ENCODE measurements around the gene DUSP28. TPM values are rescaled to one million over a fixed set of nuclear protein-coding genes. Genes with fewer than 3 reads are reported as not detected.

DUSP28 gene
- total RNA-seq, 2 donors from 2014 or later = 1.4 to 2.8 TPM

DNA sequence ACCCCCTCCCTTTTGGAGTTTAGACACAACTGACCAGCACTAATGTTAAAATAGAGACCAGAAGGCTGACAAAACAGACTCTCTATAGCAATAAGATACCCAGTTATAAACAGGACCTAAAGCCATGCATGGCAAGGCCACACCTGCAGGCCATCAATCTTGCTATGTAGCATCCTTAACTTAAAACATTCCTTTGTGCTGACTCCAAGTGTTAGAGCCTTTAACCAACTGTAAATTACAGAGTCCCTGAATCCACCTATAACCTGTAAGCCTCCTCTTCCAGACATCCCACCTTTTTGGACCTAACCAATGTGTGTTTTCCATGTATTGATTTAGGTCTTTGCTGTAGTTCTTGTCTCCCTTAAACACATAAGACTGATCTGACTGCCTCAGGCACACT is 20.3 kb upstream of the DUSP28 start:
- Histone ChIP-seq H3K27me3 (ENCODE audit: control insufficient read depth, insufficient read depth, low read length, poor library complexity, severe bottlenecking) (no peaks in the 10 kb centered on the region), H3K36me3 (ENCODE audit: control insufficient read depth, insufficient read depth, low read length) (peaks cover 23% of the 10 kb centered on the region), H3K27ac (ENCODE audit: low read depth, low read length) (no peak overlapping the region), H3K4me1 (ENCODE audit: control insufficient read depth, insufficient read depth, low read length) (peaks cover 3% of the 10 kb centered on the region), H3K4me3 (ENCODE audit: low read length) (no peak overlapping the region), H3K9ac (ENCODE audit: extremely low read depth, low read length, poor library complexity, severe bottlenecking) (no peak overlapping the region), H3K9me3 (ENCODE audit: control insufficient read depth, low read length) (peaks cover 33% of the 10 kb centered on the region)
- Mint-ChIP-seq H3K36me3 (ENCODE audit: low read depth) (peaks cover 56% of the 10 kb centered on the region), H3K4me1 (peaks cover 11% of the 10 kb centered on the region), H3K27me3 (ENCODE audit: insufficient read depth) (no peaks in the 10 kb centered on the region), H3K27ac (no peak overlapping the region), H3K9me3 (peaks cover 48% of the 10 kb centered on the region), H3K4me3 (no peak overlapping the region)
- no peak for DNase-seq
- no peak for TF ChIP-seq CTCF (conservative IDR thresholded peaks at IDR 0.05)

- Mint-ChIP-seq H3K36me3 (ENCODE audit: low read depth) (peaks cover 37% of the 10 kb centered on the region), H3K4me1 (no peaks in the 10 kb centered on the region), H3K4me3 (no peak overlapping the region), H3K9me3 (peaks cover 30% of the 10 kb centered on the region), H3K27ac (no peak overlapping the region), H3K27me3 (ENCODE audit: insufficient read depth) (no peaks in the 10 kb centered on the region)
- H3K9me3 ChIP-seq (ENCODE audit: control insufficient read depth, low read length) = peaks cover 21% of the 10 kb centered on the region
- H3K4me3 ChIP-seq (ENCODE audit: low read length) = no peak overlapping the region
- no peak overlapping the region for H3K9ac ChIP-seq (ENCODE audit: extremely low read depth, low read length, poor library complexity, severe bottlenecking)
- 97 to 100% methylated on average over 4 of the region's 4 CpGs for WGBS, 2 experiments (ENCODE audit: insufficient coverage in 1 of 2, insufficient read length in 1 of 2)
- H3K36me3 ChIP-seq (ENCODE audit: control insufficient read depth, insufficient read depth, low read length) = peaks cover 20% of the 10 kb centered on the region
- no peak for TF ChIP-seq CTCF (conservative IDR thresholded peaks at IDR 0.05)
- no peaks in the 10 kb centered on the region for H3K27me3 ChIP-seq (ENCODE audit: control insufficient read depth, insufficient read depth, low read length, poor library complexity, severe bottlenecking)
- H3K27ac ChIP-seq (ENCODE audit: low read depth, low read length) = no peak overlapping the region
- H3K4me1 ChIP-seq (ENCODE audit: control insufficient read depth, insufficient read depth, low read length) = no peaks in the 10 kb centered on the region
- DNase-seq = no peak
These were observed 8.9 kb upstream of the DUSP28 start for GRCh38 chr2:240551288-240551687.

DNA sequence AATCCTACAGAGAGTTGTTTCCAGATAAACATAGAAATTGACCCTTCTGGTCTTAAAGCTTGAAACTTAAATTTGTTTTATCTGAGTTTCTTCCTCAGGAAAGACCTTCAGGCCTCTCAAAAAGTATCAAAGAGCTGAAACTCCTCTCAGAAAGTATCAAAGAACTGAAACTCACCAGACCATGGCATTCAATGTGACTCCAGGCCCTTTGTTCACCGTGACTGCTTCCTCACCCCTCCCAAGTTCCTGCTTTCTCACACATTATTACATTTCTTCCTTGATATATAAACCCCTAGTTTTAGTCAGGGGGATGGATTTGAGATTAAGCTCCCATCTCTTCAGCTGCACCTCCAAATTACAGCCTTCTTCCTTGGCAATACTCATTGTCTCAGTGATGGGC is 8.3 kb upstream of the DUSP28 start:
- WGBS, 2 experiments (ENCODE audit: insufficient coverage in 1 of 2, insufficient read length in 1 of 2) = 0% methylated on average over 1 of the region's 1 CpG; no CpG with 5 or more reads in 1 of the 2 experiments

More for the DNA sequence above, 8.3 kb upstream of the DUSP28 start:
- Histone ChIP-seq H3K9ac (ENCODE audit: extremely low read depth, low read length, poor library complexity, severe bottlenecking) (no peak overlapping the region), H3K27me3 (ENCODE audit: control insufficient read depth, insufficient read depth, low read length, poor library complexity, severe bottlenecking) (no peaks in the 10 kb centered on the region), H3K36me3 (ENCODE audit: control insufficient read depth, insufficient read depth, low read length) (peaks cover 20% of the 10 kb centered on the region), H3K9me3 (ENCODE audit: control insufficient read depth, low read length) (peaks cover 21% of the 10 kb centered on the region), H3K27ac (ENCODE audit: low read depth, low read length) (no peak overlapping the region), H3K4me1 (ENCODE audit: control insufficient read depth, insufficient read depth, low read length) (no peaks in the 10 kb centered on the region), H3K4me3 (ENCODE audit: low read length) (no peak overlapping the region)
- Mint-ChIP-seq H3K36me3 (ENCODE audit: low read depth) (peaks cover 37% of the 10 kb centered on the region), H3K27ac (no peak overlapping the region), H3K4me3 (no peak overlapping the region), H3K4me1 (no peaks in the 10 kb centered on the region), H3K9me3 (peaks cover 28% of the 10 kb centered on the region), H3K27me3 (ENCODE audit: insufficient read depth) (peaks cover 3% of the 10 kb centered on the region)
- no peak for TF ChIP-seq CTCF (conservative IDR thresholded peaks at IDR 0.05)
- no peak for DNase-seq

Measured in endodermal cell (in vitro differentiated cells).